Prostate gland (tissue), 2 donors: ENCODE data around the gene ARFGEF2.

Experiments used
- CTCF ChIP-seq, 4 experiments: fragments of 200-600 bp in 2 of 4; fragments of 450-650 bp in 2 of 4; sonication (generic) in 2 of 4; IDR thresholded peaks; 1 replicate in 3 of 4; 2 replicates in 1 of 4; pipeline ENCODE4 v1.5.1; 2016 to 2019; ENCODE audit warnings: antibody characterized with exemption in 4 of 4, mild to moderate bottlenecking in 2 of 4, moderate library complexity in 2 of 4
- POLR2A ChIP-seq: fragments of 450-650 bp; IDR thresholded peaks from one replicate; pipeline ENCODE4 v1.6.1; 2016; ENCODE audit warnings: antibody characterized with exemption, mild to moderate bottlenecking
- POLR2AphosphoS5 ChIP-seq: sonication (generic); formaldehyde crosslinking; IDR thresholded peaks from one replicate; pipeline ENCODE4 v1.6.1; 2017; ENCODE audit warnings: antibody characterized with exemption

GRCh38 chr20:48906221-48906877 lies 15.2 kb upstream of the ARFGEF2 start:
- no peak for TF ChIP-seq CTCF (IDR thresholded peaks at IDR 0.05)
- no peak for TF ChIP-seq POLR2A
- no peak for TF ChIP-seq POLR2AphosphoS5
